Brain microvascular endothelial cell (primary cell): ENCODE measurements around the gene PPFIA4.

Experiments used
- DNase-seq: peaks from one replicate; pipeline ENCODE4 v3.0.0-alpha.2; 2020
- H3K27ac ChIP-seq: fragments of 250-450 bp; sonication (Bioruptor Pico); 2 replicates; pipeline ENCODE4 v1.5.1; 2020; ENCODE audit warnings: mild to moderate bottlenecking, moderate library complexity
- H3K27me3 ChIP-seq: fragments of 250-450 bp; sonication (Bioruptor Pico); replicated peaks from 2 replicates; pipeline ENCODE4 v1.5.1; 2020; ENCODE audit warnings: mild to moderate bottlenecking
- H3K36me3 ChIP-seq: fragments of 250-450 bp; sonication (Bioruptor Pico); replicated peaks from 2 replicates; pipeline ENCODE4 v1.5.1; 2020; ENCODE audit warnings: mild to moderate bottlenecking
- H3K4me3 ChIP-seq: 2 replicates; pipeline ENCODE4 v1.5.1; 2011; ENCODE audit warnings: low read depth, mild to moderate bottlenecking, control low read depth, low read length, moderate library complexity
- CTCF ChIP-seq: IDR thresholded peaks from 2 replicates; pipeline ENCODE4 v1.5.1; 2011; ENCODE audit warnings: low read depth, mild to moderate bottlenecking, moderate library complexity, low read length, control low read depth, inconsistent platforms; ENCODE audit errors: missing control alignments
- in situ Hi-C: cut with HindIII; loops from 2 replicates; pipeline ENCODE4 v1.10.0; 2017; ENCODE audit warnings: low sequenced_read_pairs, low pct_ligation_motif_present

The PPFIA4 gene

GRCh38 chr1:203069030-203069747 lies 42.9 kb downstream of the PPFIA4 start:
- DNase-seq = no peak
- H3K36me3 ChIP-seq = no peaks in the 10 kb centered on the region
- H3K4me3 ChIP-seq = no peak overlapping the region
- in situ Hi-C loops = no loop called here
- no peak for TF ChIP-seq CTCF
- peaks cover 9% of the 10 kb centered on the region for H3K27me3 ChIP-seq
- H3K27ac ChIP-seq = no peak overlapping the region

DNA sequence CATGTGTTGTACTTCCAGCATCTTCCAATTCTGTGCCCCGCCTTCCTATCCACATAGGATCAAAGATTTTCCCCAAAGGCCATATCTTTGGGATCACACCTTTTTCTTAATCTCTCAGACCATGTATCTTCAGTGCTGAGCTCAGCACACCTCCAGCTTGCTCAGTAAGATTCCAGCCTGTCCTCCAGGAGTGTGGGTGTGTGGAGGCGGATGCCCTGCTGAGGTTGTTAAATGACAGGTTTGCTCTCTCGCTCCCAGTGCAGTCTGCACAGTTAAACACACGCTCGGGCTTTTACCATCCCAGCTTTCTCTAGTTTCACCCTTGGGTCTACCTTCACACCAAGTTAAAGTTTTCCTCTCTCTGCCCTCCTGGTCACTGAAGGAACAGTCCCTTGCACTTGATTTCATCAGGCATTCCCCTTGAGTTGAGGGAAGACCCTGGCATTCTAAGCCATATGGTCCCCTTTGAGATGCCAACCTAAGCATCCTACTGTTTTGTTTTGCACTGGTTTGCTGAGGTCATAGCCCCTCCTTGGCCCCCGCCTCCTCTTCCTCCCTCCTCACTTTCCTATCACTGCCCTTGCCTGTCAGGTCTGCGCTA lies 45.8 kb downstream of the PPFIA4 start:
- in situ Hi-C loops = no loop called here

DNA sequence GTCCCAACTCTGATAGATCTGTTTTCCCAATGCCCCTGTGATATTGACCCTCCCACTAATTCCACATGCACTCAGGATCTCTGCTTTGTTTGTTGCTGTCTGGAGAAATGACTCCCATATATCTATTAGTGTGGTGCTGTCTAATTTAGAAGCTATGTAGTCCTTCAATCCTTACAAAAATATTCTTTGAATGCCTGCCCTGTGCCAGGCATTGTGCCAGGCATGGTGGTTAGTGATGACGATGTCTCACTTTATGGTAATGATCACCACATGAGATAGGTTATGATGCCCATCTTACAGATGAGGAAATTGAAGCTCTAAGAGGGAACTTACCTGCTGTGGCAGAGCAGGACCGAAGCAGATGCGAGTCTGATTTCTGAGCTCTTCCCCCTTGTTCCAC lies 46.6 kb downstream of the PPFIA4 start:
- Histone ChIP-seq H3K27ac (no peak overlapping the region), H3K27me3 (peaks cover 34% of the 10 kb centered on the region), H3K36me3 (no peaks in the 10 kb centered on the region), H3K4me3 (no peak overlapping the region)
- DNase-seq = no peak
- in situ Hi-C loops = no loop called here
- TF ChIP-seq CTCF = no peak

More for the DNA sequence above, 45.8 kb downstream of the PPFIA4 start:
- no peak for TF ChIP-seq CTCF
- Histone ChIP-seq H3K36me3 (no peaks in the 10 kb centered on the region), H3K4me3 (no peak overlapping the region), H3K27ac (no peak overlapping the region), H3K27me3 (peaks cover 32% of the 10 kb centered on the region)
- DNase-seq = no peak

- H3K4me3 ChIP-seq = no peak overlapping the region
- in situ Hi-C loops = no loop called here
- no peaks in the 10 kb centered on the region for H3K36me3 ChIP-seq
- DNase-seq = no peak
- no peak for TF ChIP-seq CTCF
- peaks cover 36% of the 10 kb centered on the region for H3K27me3 ChIP-seq
- H3K27ac ChIP-seq = no peak overlapping the region
Observed at GRCh38 chr1:203073469-203073868, 47.2 kb downstream of the PPFIA4 start.

- Histone ChIP-seq H3K36me3 (no peaks in the 10 kb centered on the region), H3K27me3 (peaks cover 36% of the 10 kb centered on the region), H3K4me3 (no peak overlapping the region), H3K27ac (no peak overlapping the region)
- TF ChIP-seq CTCF = no peak
- no peak for DNase-seq
- in situ Hi-C loops = no loop called here
Observed at GRCh38 chr1:203074610-203075009, 48.3 kb downstream of the PPFIA4 start.
